Activated CD4-positive, CD25-positive, alpha-beta regulatory T cell treated with anti-CD3 and anti-CD28 coated beads, Interleukin-2, amount 50 U/mL, for 16 hours (primary cell): ENCODE data around the gene NRROS.
"Not testable (repeated sequence)": the region's sequence is repeated elsewhere in the genome, so short reads cannot be mapped to it uniquely, and the experiment has no call there.

Experiments
- DNase-seq: peaks from one replicate; pipeline ENCODE4 v3.0.0-alpha.2; 2020; ENCODE audit warnings: low read depth, low spot score

The NRROS gene

GRCh38 chr3:196624907-196625306, 14.6 kb upstream of the NRROS start:
- no peak for DNase-seq

- no peak for DNase-seq
Observed at GRCh38 chr3:196625331-196625730, 14.2 kb upstream of the NRROS start.

- no peak for DNase-seq
Observed at GRCh38 chr3:196627918-196628231, 11.6 kb upstream of the NRROS start.

GRCh38 chr3:196629228-196629627, 10.3 kb upstream of the NRROS start:
- DNase-seq: no peak

GRCh38 chr3:196631682-196632045, 7.8 kb upstream of the NRROS start:
- no peak for DNase-seq

- DNase-seq: peak; percentile 68
Observed at GRCh38 chr3:196632046-196632751, 7.3 kb upstream of the NRROS start.

- no peak for DNase-seq
Observed at GRCh38 chr3:196633555-196634151, 5.8 kb upstream of the NRROS start.

GRCh38 chr3:196634224-196634623, 5.3 kb upstream of the NRROS start:
- DNase-seq: no peak

- DNase-seq: no peak
Observed at GRCh38 chr3:196634829-196635228, 4.7 kb upstream of the NRROS start.

- no peak for DNase-seq
Observed at GRCh38 chr3:196636369-196637349, 2.8 kb upstream of the NRROS start.

- DNase-seq: not testable (repeated sequence)
Observed at GRCh38 chr3:196637941-196638340, 1.6 kb upstream of the NRROS start.

- no peak for DNase-seq
Observed at GRCh38 chr3:196638861-196639482, 522 bp upstream of the NRROS start.

GRCh38 chr3:196640297-196641018, 964 bp downstream of the NRROS start:
- DNase-seq: no peak

- DNase-seq: no peak
Observed at GRCh38 chr3:196641333-196642054, 2.0 kb downstream of the NRROS start.

- no peak for DNase-seq
Observed at GRCh38 chr3:196642434-196642833, 2.9 kb downstream of the NRROS start.

GRCh38 chr3:196643201-196643749, 3.8 kb downstream of the NRROS start:
- no peak for DNase-seq

GRCh38 chr3:196643761-196644160, 4.3 kb downstream of the NRROS start:
- DNase-seq: no peak

GRCh38 chr3:196645096-196645495, 5.6 kb downstream of the NRROS start:
- DNase-seq: no peak

GRCh38 chr3:196645897-196646665, 6.6 kb downstream of the NRROS start:
- DNase-seq: no peak
